ENCODE results near the gene ZDHHC22.

The ZDHHC22 gene

DNA sequence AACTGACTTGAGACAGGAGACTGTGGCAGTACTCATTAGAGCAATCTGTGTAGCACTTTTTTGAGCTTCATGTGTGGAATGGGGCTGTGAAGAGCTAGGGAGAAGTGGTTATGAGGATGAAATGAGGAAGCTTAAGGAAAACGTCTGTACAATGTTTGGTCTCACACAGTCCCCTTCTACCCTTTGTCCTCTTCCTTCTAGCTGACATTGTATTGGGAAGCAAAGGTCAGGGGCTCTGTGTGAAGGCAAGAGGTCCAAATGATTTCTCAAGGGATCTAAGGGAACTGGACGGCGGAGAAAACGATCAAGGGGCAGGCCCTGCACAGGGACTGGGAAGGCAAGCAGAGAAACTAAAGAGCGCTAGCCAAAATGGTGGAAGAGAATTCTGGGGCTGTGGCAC, 56.6 kb downstream of the ZDHHC22 start:
- no peak for DNase-seq (ENCODE audit: low read depth in 2 of 2)

DNA sequence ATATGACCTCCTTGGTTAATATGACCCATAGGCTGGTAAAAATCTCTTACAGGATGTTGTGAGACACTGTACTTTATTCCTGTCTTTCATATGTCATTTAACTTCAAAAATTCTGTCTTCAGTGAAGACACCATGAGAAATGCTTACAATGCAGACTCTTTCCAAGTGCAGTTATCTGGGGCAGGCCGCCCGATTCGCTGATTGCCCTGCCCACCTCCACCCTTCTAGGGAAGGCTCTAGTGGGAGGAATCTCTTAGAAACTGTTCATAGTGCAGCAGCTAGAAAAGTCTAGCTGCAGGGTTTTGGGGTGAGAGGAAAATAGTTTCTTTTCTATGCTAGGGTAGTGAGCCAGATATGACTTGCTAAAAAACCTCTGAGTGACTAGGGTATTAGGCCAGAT, 58.5 kb downstream of the ZDHHC22 start:
- DNase-seq (ENCODE audit: low read depth in 2 of 2) = no peak

DNA sequence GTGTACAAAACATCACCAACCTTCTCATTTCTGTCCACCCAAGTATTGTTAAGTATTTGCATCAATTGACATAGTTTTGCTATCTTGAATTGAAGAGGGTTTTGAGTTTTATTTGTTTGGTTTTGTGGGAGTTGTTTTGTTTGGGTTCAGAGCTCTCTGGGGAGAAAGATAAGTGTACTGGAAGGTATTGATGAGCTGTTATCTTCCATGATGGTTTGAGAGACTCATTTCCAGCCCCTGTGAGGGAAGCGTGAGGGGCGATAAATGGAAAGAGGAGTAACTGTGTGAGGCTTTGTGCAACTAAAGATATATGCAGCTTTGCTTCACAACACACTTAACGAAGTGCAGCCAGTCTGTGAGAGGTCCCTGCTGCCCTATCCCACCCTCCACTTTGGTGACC, 59.2 kb downstream of the ZDHHC22 start:
- no peak for DNase-seq (ENCODE audit: low read depth in 2 of 2)

All from stimulated activated CD8-positive, alpha-beta memory T cell treated with anti-CD3 and anti-CD28 coated beads, Interleukin-7, amount 100 ng/mL, for 4 hours (primary cell).